GM12878 (cell line): ENCODE results near the gene THUMPD2. TPM values are rescaled to one million over a fixed set of nuclear protein-coding genes. Genes with fewer than 3 reads are reported as not detected.

Experiments
- ATAC-seq: fragments of 200-7000 bp; cut with Tn5 transposase; 3 replicates; pipeline ENCODE4 v1.9.1; 2020; ENCODE audit warnings: mild to moderate bottlenecking, moderate library complexity
- BruUV-seq: library from RNA; stranded (reverse); fragments of 400-500 nt; replicated peaks from 2 replicates; lab custom pipeline; 2021; lab: Mats Ljungman, UMichigan
- CTCF ChIA-PET: fragments of 300-600 bp; sonication (Branson Sonifier 250); formaldehyde crosslinking; extraction: SDS; loops from one replicate; lab custom pipeline; 2021; ENCODE audit warnings: inconsistent platforms; lab: Yijun Ruan, JAX
- POLR2A ChIA-PET: fragments of 350-600 bp; formaldehyde crosslinking; extraction: SDS; loops from one replicate; lab custom pipeline; 2021; ENCODE audit warnings: inconsistent platforms; lab: Charles Lee
- RAD21 ChIA-PET: fragments of 300-600 bp; sonication (Branson Sonifier 250); formaldehyde crosslinking; loops from one replicate; lab custom pipeline; 2023; ENCODE audit warnings: antibody characterized with exemption; ENCODE audit not compliant: unreplicated experiment; lab: Charles Lee
- SMC1A ChIA-PET: fragments of 300-600 bp; sonication (Branson Sonifier 250); formaldehyde crosslinking; loops from one replicate; lab custom pipeline; 2023; ENCODE audit not compliant: unreplicated experiment, uncharacterized antibody; lab: Charles Lee
- DNase-seq: peaks from one replicate; pipeline ENCODE4 v3.0.0-alpha.2; 2011; ENCODE audit warnings: low read depth, low spot score
- FAIRE-seq: peaks from 3 replicates; lab custom pipeline; 2011; peaks lifted over from hg19 to GRCh38; lab: Jason Lieb, UNC
- H2AFZ ChIP-seq: 2 replicates; pipeline ENCODE4 v1.6.0; 2011; ENCODE audit warnings: low read depth, low read length, control low read depth; ENCODE audit not compliant: control insufficient read depth
- H3K27ac ChIP-seq: 2 replicates; pipeline ENCODE4 v1.5.1; 2011; ENCODE audit warnings: control low read depth; ENCODE audit not compliant: control insufficient read depth, insufficient read depth
- H3K27me3 ChIP-seq, 2 experiments: replicated peaks in 1 of 2; 2 replicates each; pipeline versions ENCODE4 v1.6.0 to v1.6.1; 2011; ENCODE audit warnings: low read length in 1 of 2; ENCODE audit not compliant: control insufficient read depth in 2 of 2, insufficient read depth in 2 of 2
- H3K36me3 ChIP-seq, 2 experiments: 2 replicates each; pipeline ENCODE4 v1.5.1; 2011; ENCODE audit warnings: low read length in 1 of 2; ENCODE audit not compliant: control insufficient read depth in 2 of 2, insufficient read depth in 2 of 2
- H3K4me1 ChIP-seq: 2 replicates; pipeline ENCODE4 v1.6.1; 2011; ENCODE audit warnings: mild to moderate bottlenecking, low read length, moderate library complexity, mixed read lengths; ENCODE audit not compliant: control insufficient read depth, insufficient read depth
- H3K4me2 ChIP-seq: 2 replicates; pipeline ENCODE4 v1.6.0; 2011; ENCODE audit warnings: control low read depth; ENCODE audit not compliant: control insufficient read depth, insufficient read depth
- H3K4me3 ChIP-seq: fragments of 200-600 bp; sonication (generic); 2 replicates; pipeline ENCODE4 v1.5.1; 2016
- H3K79me2 ChIP-seq: 2 replicates; pipeline ENCODE4 v1.6.0; 2011; ENCODE audit warnings: low read length; ENCODE audit not compliant: control insufficient read depth, insufficient read depth
- H3K9ac ChIP-seq: 2 replicates; pipeline ENCODE4 v1.8.0; 2011; ENCODE audit warnings: low read length, control low read depth, mixed read lengths; ENCODE audit not compliant: control insufficient read depth, insufficient read depth
- H3K9me3 ChIP-seq: replicated peaks from 3 replicates; pipeline ENCODE4 v1.5.1; 2011; ENCODE audit warnings: mild to moderate bottlenecking, low read length; ENCODE audit not compliant: control insufficient read depth, insufficient read depth
- H4K20me1 ChIP-seq: 2 replicates; pipeline ENCODE4 v1.6.0; 2011; ENCODE audit not compliant: control insufficient read depth, insufficient read depth
- ATF2 ChIP-seq: IDR thresholded peaks from 2 replicates; pipeline ENCODE4 v1.6.1; 2012; ENCODE audit warnings: low read length, inconsistent platforms
- CEBPB ChIP-seq, 2 experiments: fragments of 150-350 bp in 1 of 2; IDR thresholded peaks; 2 replicates each; pipeline ENCODE4 v1.6.1; 2012 to 2014; ENCODE audit warnings: low read depth in 2 of 2, low read length in 2 of 2, borderline replicate concordance in 1 of 2, inconsistent platforms in 1 of 2
- EZH2 ChIP-seq: IDR thresholded peaks from 2 replicates; pipeline ENCODE4 v1.6.1; 2012; ENCODE audit warnings: low read depth, mild to moderate bottlenecking, control low read depth, inconsistent platforms, low read length, borderline replicate concordance; ENCODE audit not compliant: control insufficient read depth
- FOXK2 ChIP-seq: fragments of 450-650 bp; IDR thresholded peaks from 2 replicates; pipeline ENCODE4 v1.6.1; 2017; ENCODE audit warnings: mild to moderate bottlenecking, moderate library complexity
- IKZF1 ChIP-seq: fragments of 450-650 bp; conservative IDR thresholded peaks from 2 replicates; pipeline ENCODE4 v1.6.1; 2017; ENCODE audit warnings: antibody characterized with exemption, mild to moderate bottlenecking
- JUNB ChIP-seq: IDR thresholded peaks from 2 replicates; pipeline ENCODE4 v1.6.1; 2016; ENCODE audit warnings: antibody characterized with exemption, mild to moderate bottlenecking
- JUND ChIP-seq: IDR thresholded peaks from 2 replicates; pipeline ENCODE4 v1.6.1; 2012; ENCODE audit warnings: low read depth, mild to moderate bottlenecking, low read length, improper control_type of control experiment, moderate library complexity
- MEF2B ChIP-seq: fragments of 450-650 bp; IDR thresholded peaks from 2 replicates; pipeline ENCODE4 v1.6.1; 2018; ENCODE audit warnings: mild to moderate bottlenecking, moderate library complexity; ENCODE audit not compliant: partially characterized antibody, poor library complexity, severe bottlenecking
- NR2C1 ChIP-seq: fragments of 450-650 bp; IDR thresholded peaks from 2 replicates; pipeline ENCODE4 v1.6.1; 2017; ENCODE audit warnings: antibody characterized with exemption, mild to moderate bottlenecking, moderate library complexity
- NRF1 ChIP-seq: conservative IDR thresholded peaks from 2 replicates; pipeline ENCODE4 v1.6.1; 2011; ENCODE audit warnings: mild to moderate bottlenecking, low read depth, low read length, improper control_type of control experiment
- RAD21 ChIP-seq: IDR thresholded peaks from 2 replicates; pipeline ENCODE4 v1.6.1; 2011; ENCODE audit warnings: mild to moderate bottlenecking, low read depth, low read length, moderate library complexity; ENCODE audit not compliant: insufficient read depth
- SKIL ChIP-seq: fragments of 450-650 bp; IDR thresholded peaks from 2 replicates; pipeline ENCODE4 v1.6.1; 2017; ENCODE audit warnings: mild to moderate bottlenecking, low read depth, inconsistent platforms; ENCODE audit not compliant: poor library complexity, severe bottlenecking
- SMAD5 ChIP-seq: IDR thresholded peaks from 2 replicates; pipeline ENCODE4 v1.6.1; 2016; ENCODE audit warnings: antibody characterized with exemption, low read depth
- TBL1XR1 ChIP-seq: IDR thresholded peaks from 2 replicates; pipeline ENCODE4 v1.6.1; 2012; ENCODE audit warnings: low read depth, low read length, improper control_type of control experiment
- ZNF384 ChIP-seq: IDR thresholded peaks from 2 replicates; pipeline ENCODE4 v1.6.1; 2012; ENCODE audit warnings: low read depth, mild to moderate bottlenecking, low read length, improper control_type of control experiment, borderline replicate concordance
- ZSCAN29 ChIP-seq: fragments of 450-650 bp; IDR thresholded peaks from 2 replicates; pipeline ENCODE4 v1.6.1; 2017; ENCODE audit warnings: mild to moderate bottlenecking, moderate library complexity
- WGBS: methylation state at CpG from one replicate; pipeline ENCODE4 v1.1.6; 2016; ENCODE audit warnings: low lambda C conversion rate; ENCODE audit not compliant: insufficient replicate concordance, insufficient coverage; ENCODE audit errors: missing lambda C conversion rate; 5-methylcytosine and 5-hydroxymethylcytosine counted together
- in situ Hi-C: fragments of 300-500 bp; cut with MboI; formaldehyde crosslinking; loops from 9 replicates; pipeline ENCODE4 v1.14.3; 2018; ENCODE audit warnings: mixed read lengths
- intact Hi-C: fragments of 100-400 bp; cut with micrococcal nuclease; formaldehyde crosslinking; loops from one replicate; pipeline ENCODE4 v1.14.2; 2022; ENCODE audit not compliant: unreplicated experiment
- polyA plus RNA-seq, 11 experiments: library from polyadenylated mRNA; depleted of rRNA in 4 of 11; unstranded in 6 of 11; stranded (reverse) in 5 of 11; fragments of >200 nt; fragmentation: Nextera tagmentation in 4 of 11; fragmentation: Illumina TruSeq in 1 of 11; extraction: Ambion mirVana in 4 of 11; extraction: Trizol in 1 of 11; gene quantifications; 1 replicate in 1 of 11; 2 replicates in 10 of 11; pipeline versions ENCODE4 v1.2.1 to v1.2.3, GENCODE V29; 2011 to 2016; ENCODE audit warnings: inconsistent platforms in 2 of 11, missing spikeins in 2 of 11, low read depth in 1 of 11
- total RNA-seq, 4 experiments: library from RNA; depleted of rRNA in 3 of 4; stranded (reverse); fragments of >200 nt in 3 of 4; fragmentation: Illumina TruSeq in 1 of 4; extraction: Trizol in 1 of 4; gene quantifications; 2 replicates each; pipeline versions ENCODE4 v1.2.1 to v1.2.3, GENCODE V29; 2013 to 2021
- TF ChIP-seq, protein P1 (sequence below): fragments of 450-650 bp; IDR thresholded peaks from 2 replicates; pipeline ENCODE4 v1.6.1; 2017; ENCODE audit warnings: mild to moderate bottlenecking
- TF ChIP-seq, protein P2 (sequence below): IDR thresholded peaks from 2 replicates; pipeline ENCODE4 v1.6.1; 2011; ENCODE audit warnings: low read depth, mild to moderate bottlenecking, low read length, moderate library complexity, borderline replicate concordance; ENCODE audit errors: extremely low read depth

THUMPD2 gene
- total and polyA plus RNA-seq, 10 of the 15 experiments (the other 5 are each of a cell fraction or from before 2014, with no cell fraction given) = 6.7 to 19.7 (median 13.8) TPM

DNA sequence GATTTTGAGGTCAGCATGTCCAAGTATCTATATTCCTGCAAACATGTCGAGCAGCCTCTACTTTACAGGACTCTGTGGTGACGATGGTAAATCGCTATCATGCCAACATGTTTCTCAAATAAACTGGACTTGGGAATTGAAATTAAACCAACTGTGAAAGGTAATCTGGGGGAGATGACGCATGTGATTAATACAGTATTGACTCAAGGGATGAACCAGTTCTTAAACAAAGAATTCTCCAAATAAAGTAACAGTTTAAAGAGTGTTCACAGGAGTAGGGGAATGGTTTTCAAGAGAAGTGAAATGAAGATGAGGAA lies 54.3 kb downstream of the THUMPD2 start:
- no peak for FAIRE-seq
- RAD21 ChIA-PET = no interaction called here
- H3K27ac ChIP-seq = no peak overlapping the region

More for the DNA sequence above, 54.3 kb downstream of the THUMPD2 start:
- Histone ChIP-seq H3K79me2 (no peaks in the 10 kb centered on the region), H2AFZ (no peak overlapping the region), H3K4me1 (no peaks in the 10 kb centered on the region), H3K4me2 (no peak overlapping the region), H3K9me3 (no peaks in the 10 kb centered on the region), H3K9ac (no peak overlapping the region), H3K4me3 (no peak overlapping the region), H4K20me1 (no peaks in the 10 kb centered on the region), H3K36me3 (no peaks in the 10 kb centered on the region), H3K27me3 (no peaks in the 10 kb centered on the region)
- ATAC-seq (no peak), DNase-seq (no peak)
- intact Hi-C loops = no loop called here
- ChIA-PET POLR2A (no interaction called here), SMC1A (no interaction called here), CTCF (interaction anchor here (1.2 kb wide), 1 partner anchor 316 kb away, joined by 3 read pairs; no protein-coding TSS in a partner anchor)
- in situ Hi-C loops = loop anchor here (10.0 to 25.0 kb wide), 2 partner anchors 340 to 662 kb away; no protein-coding TSS in a partner anchor
- TF ChIP-seq, protein P1, sequence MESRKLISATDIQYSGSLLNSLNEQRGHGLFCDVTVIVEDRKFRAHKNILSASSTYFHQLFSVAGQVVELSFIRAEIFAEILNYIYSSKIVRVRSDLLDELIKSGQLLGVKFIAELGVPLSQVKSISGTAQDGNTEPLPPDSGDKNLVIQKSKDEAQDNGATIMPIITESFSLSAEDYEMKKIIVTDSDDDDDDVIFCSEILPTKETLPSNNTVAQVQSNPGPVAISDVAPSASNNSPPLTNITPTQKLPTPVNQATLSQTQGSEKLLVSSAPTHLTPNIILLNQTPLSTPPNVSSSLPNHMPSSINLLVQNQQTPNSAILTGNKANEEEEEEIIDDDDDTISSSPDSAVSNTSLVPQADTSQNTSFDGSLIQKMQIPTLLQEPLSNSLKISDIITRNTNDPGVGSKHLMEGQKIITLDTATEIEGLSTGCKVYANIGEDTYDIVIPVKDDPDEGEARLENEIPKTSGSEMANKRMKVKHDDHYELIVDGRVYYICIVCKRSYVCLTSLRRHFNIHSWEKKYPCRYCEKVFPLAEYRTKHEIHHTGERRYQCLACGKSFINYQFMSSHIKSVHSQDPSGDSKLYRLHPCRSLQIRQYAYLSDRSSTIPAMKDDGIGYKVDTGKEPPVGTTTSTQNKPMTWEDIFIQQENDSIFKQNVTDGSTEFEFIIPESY = no peak
- TF ChIP-seq MEF2B (no peak), SKIL (no peak), EZH2 (no peak), RAD21 (no peak), NRF1 (no peak), ZNF384 (no peak), SMAD5 (no peak), ATF2 (no peak), IKZF1 (no peak), JUND (no peak), JUNB (no peak), ZSCAN29 (no peak), FOXK2 (no peak), CEBPB (IDR thresholded peaks at IDR 0.05; ENCODE audit: borderline replicate concordance in 1 of 2, low read depth in 2 of 2, low read length in 2 of 2) (no peak), NR2C1 (no peak), TBL1XR1 (no peak)
- TF ChIP-seq, protein P2, sequence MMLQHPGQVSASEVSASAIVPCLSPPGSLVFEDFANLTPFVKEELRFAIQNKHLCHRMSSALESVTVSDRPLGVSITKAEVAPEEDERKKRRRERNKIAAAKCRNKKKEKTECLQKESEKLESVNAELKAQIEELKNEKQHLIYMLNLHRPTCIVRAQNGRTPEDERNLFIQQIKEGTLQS = no peak
- BruUV-seq = no TSS peak
- WGBS = 51% methylated on average over 4 of the region's 4 CpGs
